Fibroblast of peridontal ligament (primary cell): ENCODE measurements around the gene RNF20.
"Not testable (repeated sequence)": the region's sequence is repeated elsewhere in the genome, so short reads cannot be mapped to it uniquely, and the experiment has no call there.

ENCODE experiments used
- DNase-seq: peaks from one replicate; pipeline ENCODE4 v3.0.0-alpha.2; 2010; ENCODE audit errors: extremely low read depth

RNF20 gene

GRCh38 chr9:101587332-101588043 is 53.8 kb downstream of the RNF20 start:
- no peak for DNase-seq

DNA sequence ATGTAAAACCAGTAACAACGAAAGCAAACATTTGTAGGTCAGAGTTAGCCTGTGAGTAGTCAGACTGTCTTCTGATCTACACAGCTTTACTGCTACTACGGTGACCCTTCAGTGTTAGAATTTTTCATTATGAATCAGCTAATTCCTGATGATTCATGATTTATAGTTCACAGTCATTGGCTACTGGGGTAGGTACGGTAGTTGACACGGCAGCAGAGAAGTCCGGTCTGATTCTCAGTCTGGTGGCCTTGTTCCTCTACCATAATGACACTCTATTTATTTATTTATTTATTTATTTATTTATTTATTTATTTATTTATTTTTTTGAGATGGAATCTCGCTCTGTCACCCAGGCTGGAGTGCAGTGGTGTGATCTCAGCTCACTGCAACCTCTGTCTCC is 56.4 kb downstream of the RNF20 start:
- not testable (repeated sequence) for DNase-seq

DNA sequence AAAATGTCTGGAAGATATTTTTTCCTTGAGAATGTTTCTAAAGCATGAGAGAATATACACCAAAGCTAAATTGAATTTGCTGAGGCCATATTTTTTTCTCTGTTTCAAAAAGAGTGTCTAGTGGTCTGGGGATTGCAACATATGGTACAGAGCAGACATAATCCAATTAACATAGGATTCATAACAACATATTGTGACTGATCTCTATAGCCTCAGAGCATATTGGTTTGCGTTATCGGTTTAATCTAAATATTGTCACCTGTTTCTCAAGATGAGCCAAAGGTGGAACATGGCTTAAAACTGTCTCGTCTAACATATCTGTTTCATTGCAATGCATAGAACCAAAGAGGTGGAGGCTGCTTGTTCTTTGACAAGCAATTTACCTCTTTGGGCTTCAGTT is 57.2 kb downstream of the RNF20 start:
- DNase-seq = no peak

GRCh38 chr9:101591787-101592446 is 58.3 kb downstream of the RNF20 start:
- DNase-seq = no peak

GRCh38 chr9:101592788-101593187 is 59.1 kb downstream of the RNF20 start:
- no peak for DNase-seq

DNA sequence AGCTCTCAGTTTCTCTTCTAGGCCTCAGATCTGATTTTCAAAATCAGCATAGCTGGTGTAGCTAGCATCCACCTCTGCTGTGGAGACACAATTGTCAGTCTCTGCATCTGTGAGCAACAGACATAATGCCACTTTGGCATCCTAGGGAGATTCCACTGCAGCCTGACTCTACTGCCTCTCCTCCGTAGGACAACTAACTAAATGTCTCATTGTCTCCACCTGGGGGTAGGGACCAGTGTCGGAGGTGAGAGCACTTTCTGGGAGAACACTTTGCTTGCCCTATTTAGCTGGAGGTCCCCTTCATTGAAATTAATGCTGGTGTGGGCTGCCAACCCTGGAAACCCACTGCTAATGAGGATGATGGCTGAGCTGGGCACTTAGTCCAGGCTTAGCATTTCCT is 59.7 kb downstream of the RNF20 start:
- no peak for DNase-seq

GRCh38 chr9:101594796-101595195 is 61.1 kb downstream of the RNF20 start, which contains the start of gene PPP3R2:
TSS of gene PPP3R2 (minus strand) at chr9:101594969. CDS start at chr9:101594921, 48 bp downstream.
- no peak for DNase-seq

GRCh38 chr9:101601904-101602765 is 68.5 kb downstream of the RNF20 start:
- peak; percentile 66 for DNase-seq

DNA sequence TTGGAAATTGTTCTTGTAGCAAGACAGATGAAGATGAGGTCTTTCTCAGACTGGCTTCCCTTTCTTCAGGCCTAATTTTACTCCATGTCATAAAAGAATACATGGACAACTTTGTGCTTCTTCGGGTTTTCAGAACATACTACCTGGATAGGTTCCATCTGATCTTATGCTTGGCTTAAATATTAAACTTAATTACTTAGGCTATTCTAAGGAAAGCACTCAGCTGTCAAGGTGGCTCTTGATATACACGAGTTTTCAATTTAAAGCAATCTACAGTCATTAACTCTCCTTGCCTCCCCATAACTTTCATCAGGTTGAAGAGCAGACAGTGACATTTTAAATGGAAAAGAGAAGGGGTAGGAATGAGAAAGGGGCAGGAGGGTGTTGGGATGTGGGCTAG is 70.6 kb downstream of the RNF20 start:
- DNase-seq = no peak

DNA sequence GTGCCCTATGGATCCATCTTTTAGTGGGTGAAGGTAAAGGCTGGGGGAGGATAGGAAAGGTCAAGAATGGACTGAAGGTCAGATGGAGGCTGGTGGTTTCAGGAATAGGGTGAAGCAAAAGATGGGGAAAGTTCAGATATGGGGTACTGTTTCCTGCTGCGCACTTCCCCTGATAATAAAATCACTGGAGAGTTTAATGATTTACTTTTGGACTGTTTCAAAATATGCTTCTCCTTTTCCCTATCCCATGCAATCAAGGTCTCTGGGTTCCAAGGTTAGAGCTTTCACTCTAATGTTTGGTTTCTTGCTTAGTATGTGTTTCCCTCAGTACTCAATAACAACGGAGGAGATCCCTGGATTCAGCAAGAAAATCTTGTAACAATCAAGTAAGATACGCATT is 71.9 kb downstream of the RNF20 start:
- DNase-seq = no peak
